ENCODE measurements around the gene FN3KRP.

The FN3KRP gene

DNA sequence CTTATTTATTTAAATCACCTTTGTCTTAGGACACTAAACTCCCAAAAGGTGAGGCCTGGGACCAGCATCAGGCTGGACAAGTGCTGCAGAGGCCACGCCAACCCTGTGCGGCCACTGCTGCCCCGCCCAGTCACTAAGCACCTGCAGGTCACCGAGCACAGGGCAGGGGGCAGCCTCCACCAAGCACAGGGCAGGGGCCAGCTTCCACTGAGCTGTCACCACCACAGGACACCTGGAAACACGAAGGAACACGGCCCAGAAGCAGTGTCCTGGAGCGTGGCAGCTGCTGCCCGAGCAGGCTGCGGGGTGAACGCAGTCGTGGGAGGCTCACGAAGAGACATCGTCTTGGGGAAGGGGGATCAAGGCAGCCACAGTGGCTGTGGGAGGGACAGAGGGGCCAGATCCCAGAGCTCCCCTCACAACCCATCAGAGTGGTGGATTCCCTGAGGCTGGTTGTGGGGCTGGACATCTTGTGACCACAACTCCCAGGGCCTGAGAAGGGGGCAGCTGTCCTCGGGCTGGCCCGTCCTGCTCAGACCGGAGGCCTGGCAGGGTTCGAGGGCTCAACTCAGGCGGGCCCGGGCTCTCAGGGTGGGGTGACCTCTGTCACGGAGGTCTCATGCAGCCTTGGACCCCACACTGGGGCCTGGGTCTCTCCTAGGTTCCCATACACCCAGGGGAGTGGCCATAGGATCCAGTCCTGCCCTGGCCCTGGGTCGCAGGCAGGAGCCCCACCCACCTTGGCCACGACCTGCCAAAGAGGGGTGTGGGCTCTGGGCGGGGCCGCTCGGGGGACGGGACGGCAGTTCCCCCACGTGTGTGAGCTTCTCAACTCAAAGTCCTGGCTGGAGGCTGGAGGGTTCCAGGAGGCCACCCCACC lies 36.7 kb upstream of the FN3KRP start:
- TF ChIP-seq, protein P1, sequence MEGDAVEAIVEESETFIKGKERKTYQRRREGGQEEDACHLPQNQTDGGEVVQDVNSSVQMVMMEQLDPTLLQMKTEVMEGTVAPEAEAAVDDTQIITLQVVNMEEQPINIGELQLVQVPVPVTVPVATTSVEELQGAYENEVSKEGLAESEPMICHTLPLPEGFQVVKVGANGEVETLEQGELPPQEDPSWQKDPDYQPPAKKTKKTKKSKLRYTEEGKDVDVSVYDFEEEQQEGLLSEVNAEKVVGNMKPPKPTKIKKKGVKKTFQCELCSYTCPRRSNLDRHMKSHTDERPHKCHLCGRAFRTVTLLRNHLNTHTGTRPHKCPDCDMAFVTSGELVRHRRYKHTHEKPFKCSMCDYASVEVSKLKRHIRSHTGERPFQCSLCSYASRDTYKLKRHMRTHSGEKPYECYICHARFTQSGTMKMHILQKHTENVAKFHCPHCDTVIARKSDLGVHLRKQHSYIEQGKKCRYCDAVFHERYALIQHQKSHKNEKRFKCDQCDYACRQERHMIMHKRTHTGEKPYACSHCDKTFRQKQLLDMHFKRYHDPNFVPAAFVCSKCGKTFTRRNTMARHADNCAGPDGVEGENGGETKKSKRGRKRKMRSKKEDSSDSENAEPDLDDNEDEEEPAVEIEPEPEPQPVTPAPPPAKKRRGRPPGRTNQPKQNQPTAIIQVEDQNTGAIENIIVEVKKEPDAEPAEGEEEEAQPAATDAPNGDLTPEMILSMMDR (IDR thresholded peaks at IDR 0.05; ENCODE audit: extremely low read depth, insufficient read depth, missing control alignments): no peak
- DNase-seq (ENCODE audit: low spot score): no peak
- in situ Hi-C loops (cut with MboI; ENCODE audit: low pct_unique_long_range_greater_than_20kb, low sequenced_read_pairs, unreplicated experiment): no loop called here

DNA sequence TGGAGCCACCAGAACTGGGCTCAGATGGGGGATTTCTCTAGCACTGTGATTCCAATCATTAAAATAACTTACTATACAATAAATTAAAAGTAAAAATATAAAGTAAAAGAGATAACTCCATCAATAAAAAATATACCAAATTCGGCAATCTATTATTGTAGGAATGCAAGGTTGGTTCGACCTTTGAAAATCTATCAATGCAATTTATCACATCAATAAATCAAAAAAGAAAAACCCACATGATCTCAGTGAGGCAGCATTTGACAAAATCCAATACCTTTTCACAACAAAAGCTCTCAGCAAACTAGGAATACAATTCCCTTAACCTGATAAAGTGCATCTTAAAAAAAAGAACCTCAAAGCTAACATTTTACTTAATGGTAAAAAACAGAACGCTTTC lies 35.0 kb upstream of the FN3KRP start:
- in situ Hi-C loops (cut with MboI; ENCODE audit: low pct_unique_long_range_greater_than_20kb, low sequenced_read_pairs, unreplicated experiment): no loop called here
- TF ChIP-seq, protein P1 (IDR thresholded peaks at IDR 0.05; ENCODE audit: extremely low read depth, insufficient read depth, missing control alignments): no peak
- DNase-seq (ENCODE audit: low spot score): no peak

DNA sequence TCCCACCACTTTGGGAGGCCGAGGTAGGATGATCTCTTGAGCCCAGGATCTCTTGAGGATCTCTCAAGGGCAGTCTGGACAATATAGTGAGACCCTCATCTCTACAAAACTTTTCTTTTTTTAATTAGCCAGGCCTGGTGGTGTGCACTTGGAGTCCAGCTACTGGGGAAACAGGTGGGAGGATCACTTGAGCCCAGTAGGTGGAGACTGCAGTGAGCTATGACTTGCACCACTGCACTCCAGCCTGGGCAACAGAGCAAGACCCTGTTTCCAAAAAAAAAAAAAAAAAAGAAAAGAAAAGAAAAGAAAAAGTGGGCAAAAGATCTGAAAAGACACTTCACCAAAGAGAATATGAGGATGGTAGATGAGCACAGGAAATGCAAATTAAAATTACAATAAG lies 33.0 kb upstream of the FN3KRP start:
- TF ChIP-seq, protein P1 (IDR thresholded peaks at IDR 0.05; ENCODE audit: extremely low read depth, insufficient read depth, missing control alignments): no peak
- DNase-seq (ENCODE audit: low spot score): no peak
- in situ Hi-C loops (cut with MboI; ENCODE audit: low pct_unique_long_range_greater_than_20kb, low sequenced_read_pairs, unreplicated experiment): no loop called here

DNA sequence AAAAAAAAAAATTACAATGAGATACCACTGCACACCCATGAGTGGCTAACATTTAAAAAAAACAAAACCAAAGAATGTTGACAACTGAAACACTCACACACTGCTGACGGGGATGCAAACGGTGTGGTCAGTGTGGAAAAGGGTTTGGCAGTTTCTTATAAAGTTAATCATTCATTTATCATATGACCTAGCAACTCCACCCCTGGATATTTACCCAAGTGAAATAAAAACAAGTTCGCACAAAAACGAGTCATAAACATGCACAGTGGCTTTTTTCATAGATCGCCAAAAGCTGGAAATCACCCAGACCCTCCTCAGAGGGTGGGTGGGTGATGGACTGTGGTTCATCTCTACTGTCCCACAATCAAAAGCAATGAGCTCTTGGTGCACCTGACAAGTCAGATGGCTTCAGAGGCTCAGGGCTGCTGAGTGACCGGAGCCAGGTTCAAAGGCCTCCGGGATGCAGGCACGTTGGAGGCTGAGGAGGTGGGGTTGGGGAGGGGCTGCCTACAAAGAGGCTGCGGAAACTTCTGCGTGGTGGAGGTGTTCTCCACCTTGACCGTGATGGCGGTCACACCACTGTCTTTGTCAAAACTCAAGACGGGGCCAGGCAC lies 32.2 kb upstream of the FN3KRP start:
- in situ Hi-C loops (cut with MboI; ENCODE audit: low pct_unique_long_range_greater_than_20kb, low sequenced_read_pairs, unreplicated experiment): no loop called here
- no peak for DNase-seq (ENCODE audit: low spot score)
- TF ChIP-seq, protein P1 (IDR thresholded peaks at IDR 0.05; ENCODE audit: extremely low read depth, insufficient read depth, missing control alignments): no peak

DNA sequence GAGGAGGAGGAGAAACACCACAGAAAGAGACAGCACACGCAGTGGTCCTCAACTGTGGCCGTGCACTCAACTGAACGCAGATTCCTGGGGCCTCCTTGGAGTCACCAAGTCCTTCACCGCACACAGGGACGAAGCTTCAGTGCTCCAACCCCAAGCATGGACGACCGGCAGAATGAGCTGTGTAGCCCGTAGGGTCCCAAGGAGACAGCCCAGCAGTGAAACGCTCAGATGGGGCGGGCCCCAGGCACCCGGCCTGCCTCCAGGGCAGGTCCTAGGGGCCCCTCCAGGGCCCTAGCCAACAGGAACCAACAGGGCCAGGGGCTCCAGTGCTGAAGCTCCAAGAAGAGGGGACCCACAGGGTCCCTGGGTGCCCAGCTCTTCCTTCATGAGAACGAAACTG lies 31.2 kb upstream of the FN3KRP start:
- in situ Hi-C loops (cut with MboI; ENCODE audit: low pct_unique_long_range_greater_than_20kb, low sequenced_read_pairs, unreplicated experiment): no loop called here
- TF ChIP-seq, protein P1 (IDR thresholded peaks at IDR 0.05; ENCODE audit: extremely low read depth, insufficient read depth, missing control alignments): no peak
- DNase-seq (ENCODE audit: low spot score): no peak

DNA sequence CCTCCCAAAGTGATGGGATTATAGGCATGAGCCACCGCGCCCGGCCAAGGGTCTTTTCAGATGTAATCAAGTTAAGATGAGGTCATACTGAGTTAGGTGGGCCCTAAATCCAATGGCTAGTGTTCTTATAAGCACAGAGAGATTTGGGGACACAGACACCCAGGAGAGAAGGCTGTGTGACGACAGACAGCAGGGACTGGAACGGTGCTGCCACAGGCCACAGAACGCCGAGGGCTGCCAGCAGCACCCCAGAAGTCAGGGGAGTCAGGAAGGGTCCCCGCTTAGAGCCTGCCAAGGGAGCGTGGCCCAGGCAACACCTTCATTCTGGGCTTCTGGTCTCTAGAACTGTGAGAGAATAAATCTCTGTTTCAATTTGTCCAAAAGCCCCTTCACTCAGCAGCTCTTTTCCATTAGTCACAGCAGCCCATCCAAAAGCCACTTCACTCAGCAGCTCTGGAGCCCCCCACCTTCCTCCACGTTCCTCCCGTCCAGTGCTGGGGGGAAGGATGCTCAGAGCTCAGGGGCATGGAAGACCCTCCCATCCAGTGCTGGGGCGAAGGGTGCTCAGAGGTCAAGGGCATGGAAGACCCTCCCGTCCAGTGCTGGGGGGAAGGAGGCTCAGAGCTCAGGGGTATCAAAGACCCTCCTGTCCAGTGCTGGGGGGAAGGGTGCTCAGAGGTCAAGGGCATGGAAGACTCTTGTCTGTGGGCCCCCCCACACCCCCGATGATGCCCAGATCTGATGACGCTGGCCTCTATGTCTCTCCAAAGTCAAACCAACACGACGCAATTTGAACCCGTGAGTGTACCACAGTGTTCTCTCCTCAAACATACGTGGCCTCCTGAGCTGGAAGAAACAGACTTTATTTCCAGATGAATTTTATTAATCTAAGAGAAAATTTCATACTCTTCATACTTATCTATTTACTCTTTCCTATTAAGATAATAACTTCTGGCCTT lies 29.9 kb upstream of the FN3KRP start:
- DNase-seq (ENCODE audit: low spot score): no peak
- TF ChIP-seq, protein P1 (IDR thresholded peaks at IDR 0.05; ENCODE audit: extremely low read depth, insufficient read depth, missing control alignments): no peak
- in situ Hi-C loops (cut with MboI; ENCODE audit: low pct_unique_long_range_greater_than_20kb, low sequenced_read_pairs, unreplicated experiment): no loop called here
